ENCODE data around the gene MICAL2.
A peak's percentile ranks its signal among the peaks of the same experiment; 100 is the strongest.

MICAL2 gene

DNA sequence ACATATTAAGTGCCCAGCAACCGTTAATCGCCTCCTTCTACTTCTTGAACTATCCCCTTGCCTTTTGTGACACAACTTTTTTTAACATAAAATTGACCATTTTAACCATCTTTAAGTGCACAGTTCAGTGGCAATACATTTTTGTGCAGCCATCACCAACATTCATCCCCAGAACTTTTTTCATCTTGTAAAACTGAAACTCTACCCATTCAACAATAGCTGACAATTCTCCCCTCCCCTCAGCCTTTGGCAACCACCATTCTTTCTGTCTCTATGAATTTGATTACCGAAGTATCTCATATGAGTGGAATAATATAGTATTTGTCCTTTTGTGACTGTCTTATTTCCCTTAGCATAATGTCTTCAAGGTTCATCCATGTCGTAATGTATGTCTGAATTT is 66.0 kb downstream of the MICAL2 start:
- no peak for DNase-seq

DNA sequence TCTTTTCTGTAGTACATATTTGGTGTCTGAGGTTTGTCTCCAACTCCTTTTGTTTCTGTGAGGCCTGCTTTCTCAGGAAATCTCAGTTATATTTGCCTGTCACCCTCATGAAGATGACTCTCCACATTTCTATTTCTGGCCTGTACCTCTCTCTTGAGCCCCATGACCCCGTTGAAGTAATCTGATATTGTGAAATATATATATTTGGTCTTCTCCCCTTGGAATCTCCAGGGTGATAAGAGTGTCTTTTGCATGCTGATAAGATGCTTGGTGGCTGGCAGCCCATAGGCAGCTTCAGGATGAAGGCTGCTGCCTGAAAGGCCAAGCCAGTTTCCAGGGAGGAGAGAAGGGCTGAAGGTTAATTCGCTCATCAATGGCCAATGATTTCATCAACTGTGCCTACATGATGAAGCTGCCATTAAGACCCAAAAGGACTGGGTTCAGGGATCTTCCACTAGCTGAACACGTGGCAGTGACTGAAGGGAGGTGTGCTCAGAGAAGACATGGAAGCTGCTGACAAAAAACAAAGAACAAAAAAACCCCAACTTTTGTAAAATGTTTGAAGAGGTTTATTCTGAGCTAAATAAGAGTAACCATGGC is 67.4 kb downstream of the MICAL2 start:
- DNase-seq: no peak

DNA sequence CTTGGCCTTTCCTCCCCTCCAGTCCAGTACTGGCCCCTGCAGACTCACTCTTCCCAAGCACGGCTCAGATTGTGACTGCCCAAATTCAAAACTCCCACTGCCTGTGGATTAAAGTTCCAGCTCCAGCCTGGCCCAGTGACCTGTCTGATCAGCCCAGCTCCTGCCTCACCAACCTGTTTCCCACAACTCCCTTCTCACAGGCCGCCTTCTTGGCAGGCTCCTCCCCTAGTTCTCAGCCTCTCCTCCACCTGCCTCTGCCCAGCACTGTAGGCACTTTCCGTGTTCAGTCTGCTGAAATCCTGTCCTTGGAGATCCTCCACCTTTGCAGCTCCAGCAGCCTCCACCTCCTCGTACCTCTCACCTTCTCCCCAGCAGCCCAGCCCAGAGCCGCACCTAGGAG is 68.6 kb downstream of the MICAL2 start:
- no peak for DNase-seq

DNA sequence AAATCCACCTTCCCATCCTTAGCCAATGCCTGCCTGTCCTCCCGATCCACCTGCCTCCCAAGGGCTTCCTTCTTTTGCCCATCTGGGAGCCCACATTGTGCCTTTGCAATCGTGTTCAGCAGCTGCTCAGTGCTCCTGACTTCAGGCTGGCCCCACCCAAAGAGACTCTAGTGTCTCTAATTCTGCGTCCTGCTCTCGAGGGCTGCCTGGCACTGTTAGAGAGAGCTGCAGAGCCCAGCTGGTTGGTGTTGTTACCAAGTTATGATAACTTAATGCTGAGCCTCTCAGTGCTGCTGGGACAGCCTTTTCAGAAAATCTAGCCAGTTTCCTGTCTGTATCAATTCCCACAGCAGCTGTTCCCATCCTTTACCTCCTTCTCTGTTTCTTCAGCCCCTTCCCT is 69.1 kb downstream of the MICAL2 start:
- DNase-seq: no peak

DNA sequence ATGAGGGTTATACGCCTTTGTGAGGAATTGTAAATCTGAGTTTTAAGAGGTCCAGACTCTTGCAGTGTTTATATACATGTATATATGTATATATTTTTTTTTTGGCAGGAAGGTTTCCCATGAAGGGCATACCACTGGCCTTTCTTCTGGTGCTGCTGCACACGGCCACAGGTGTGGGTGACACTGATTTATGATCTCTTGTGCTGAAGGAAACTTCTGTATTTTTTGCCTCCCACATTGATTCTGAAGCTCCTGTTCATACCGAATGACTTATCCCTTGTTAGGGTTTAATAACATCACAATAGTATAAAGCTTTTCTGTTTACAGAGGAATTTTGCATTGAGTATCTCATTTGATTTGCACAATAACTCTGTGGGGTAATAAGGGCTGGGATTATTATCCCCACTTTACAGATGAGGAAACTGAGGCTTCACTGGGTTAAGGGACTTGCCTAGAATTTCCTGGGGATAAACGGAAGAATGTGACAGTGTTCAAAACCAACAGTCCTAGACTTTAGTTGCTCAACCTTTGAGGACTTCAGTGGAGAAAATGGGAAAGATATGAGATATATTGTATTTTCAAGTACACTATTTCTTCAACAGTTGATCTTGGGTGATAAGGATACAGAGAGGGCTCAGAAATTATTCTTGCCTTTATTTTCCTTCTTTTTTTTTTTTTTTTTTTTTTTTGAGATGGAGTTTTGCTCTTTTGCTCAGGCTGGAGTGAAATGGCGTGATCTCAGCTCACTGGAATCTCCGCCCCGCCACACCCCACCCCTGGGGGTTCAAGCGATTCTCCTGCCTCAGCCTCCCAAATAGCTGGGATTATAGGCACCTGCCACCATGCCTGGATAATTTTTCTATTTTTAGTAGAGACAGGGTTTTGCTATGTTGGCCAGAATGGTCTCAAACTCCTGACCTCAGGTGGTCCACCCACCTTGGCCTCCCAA is 70.1 kb downstream of the MICAL2 start:
- no peak for DNase-seq

DNA sequence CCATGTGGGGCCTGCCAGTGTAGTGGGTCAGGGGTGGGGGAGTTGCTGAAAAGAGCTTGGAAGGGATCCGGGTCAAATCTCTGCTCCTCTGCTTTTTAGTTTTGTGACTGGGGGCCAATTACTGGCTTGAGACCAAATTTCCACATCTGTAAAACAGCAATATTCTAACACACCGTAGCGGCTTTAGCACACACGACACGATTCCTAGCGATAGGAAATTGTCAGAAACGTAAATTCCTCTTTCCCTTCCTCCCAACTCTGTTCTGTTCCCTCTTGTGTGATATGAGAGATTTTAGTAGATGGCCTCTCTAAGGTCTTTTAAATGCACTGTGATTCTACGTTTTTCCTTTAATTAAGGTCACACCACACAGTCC is 71.9 kb downstream of the MICAL2 start:
- DNase-seq: no peak

DNA sequence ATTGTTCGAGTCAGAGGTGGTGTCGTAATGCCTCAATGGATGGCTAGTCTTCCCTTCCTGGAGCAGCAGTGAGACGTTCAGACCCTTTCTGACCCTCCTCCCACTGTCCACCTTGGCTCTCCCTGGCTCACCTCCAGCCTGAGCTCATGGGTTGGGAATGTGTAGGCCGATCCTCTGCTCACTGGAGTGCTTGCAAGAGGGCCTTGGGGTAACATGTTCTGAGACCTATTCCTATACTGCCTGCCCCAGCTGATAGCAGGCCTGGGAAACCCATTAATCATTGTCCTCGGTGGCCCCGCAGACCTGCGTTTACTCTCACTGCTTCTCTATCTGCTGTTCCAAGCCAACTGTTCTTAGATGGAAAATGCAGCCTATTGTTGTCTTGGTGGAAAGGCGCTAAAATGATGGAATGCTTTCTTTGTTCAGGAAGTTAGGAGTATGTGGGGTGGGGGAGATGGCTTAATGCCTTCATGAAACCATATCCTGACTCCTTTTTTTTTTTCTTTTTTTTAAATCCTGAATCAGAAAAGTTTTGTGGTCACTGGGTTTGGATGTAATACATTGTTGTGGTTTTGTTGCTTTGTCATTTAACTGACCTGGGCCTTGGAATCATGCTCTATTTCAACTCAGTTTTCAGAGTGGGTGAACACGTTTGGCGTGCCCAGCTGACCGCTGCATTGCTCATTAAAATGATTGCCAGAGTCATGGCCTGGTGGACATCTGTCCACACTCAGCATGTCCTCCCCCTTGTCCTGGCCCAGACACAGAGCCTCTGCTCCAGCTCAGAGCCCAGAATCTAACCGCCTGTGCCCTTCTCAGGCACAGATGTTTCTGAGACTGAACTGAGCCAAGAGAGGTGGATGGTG is 72.5 kb downstream of the MICAL2 start:
- no peak for DNase-seq

DNA sequence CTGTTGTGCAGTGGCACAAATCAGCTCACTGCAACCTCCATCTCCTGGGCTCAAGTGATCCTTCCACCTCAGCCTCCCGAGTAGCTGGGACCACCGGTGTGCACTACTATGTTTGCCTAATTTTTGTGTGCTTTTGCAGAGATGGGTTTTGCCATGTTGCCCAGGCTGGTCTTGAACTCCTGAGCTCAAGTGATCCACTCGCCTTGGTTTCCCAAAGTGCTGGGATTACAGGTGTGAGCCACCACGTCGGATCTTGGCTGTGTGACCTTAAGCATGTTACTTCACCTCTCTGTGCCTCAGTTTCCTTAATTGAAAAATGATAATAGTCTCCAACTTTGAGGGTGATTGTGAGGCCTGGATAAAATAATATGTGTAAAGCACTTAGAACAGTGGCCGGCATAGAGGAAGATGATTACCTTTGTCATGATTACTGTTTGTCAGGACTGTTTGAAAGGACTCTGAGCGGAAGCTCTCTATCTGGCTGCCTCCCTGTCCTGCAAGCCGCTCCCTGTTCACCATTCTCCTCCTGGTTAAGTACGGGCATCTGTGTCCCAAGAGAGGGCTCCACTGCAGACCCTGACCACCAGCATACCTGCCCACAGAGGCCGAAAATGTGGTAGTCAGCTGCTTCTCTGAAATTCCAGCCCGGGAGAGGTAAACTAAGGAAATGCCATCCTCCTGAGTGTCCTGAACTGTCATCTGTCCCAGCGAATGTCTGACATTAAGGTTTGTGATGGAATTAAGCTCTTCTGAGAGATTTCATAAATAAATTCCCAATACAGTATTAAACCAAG is 73.6 kb downstream of the MICAL2 start:
- DNase-seq: no peak

DNA sequence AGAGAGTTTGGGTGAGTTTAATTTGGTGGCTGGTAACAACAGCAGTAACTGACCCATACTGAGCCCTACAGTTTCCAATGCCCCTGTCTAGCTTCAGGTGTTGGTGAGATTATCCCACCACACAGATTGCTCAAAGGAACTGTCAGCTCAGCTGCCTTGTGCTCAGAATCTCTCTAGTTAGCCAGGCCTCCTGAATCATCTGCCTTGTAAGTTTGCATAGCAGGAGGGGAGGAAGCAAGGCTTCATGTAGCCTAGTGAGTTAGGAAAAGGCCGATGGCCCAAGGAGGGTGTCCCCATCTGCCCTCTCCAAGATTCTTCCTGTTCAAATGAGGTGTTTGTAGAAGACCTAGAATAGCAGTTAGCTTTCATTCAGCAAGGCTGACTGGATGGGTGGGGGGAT is 74.3 kb downstream of the MICAL2 start:
- DNase-seq: no peak

DNA sequence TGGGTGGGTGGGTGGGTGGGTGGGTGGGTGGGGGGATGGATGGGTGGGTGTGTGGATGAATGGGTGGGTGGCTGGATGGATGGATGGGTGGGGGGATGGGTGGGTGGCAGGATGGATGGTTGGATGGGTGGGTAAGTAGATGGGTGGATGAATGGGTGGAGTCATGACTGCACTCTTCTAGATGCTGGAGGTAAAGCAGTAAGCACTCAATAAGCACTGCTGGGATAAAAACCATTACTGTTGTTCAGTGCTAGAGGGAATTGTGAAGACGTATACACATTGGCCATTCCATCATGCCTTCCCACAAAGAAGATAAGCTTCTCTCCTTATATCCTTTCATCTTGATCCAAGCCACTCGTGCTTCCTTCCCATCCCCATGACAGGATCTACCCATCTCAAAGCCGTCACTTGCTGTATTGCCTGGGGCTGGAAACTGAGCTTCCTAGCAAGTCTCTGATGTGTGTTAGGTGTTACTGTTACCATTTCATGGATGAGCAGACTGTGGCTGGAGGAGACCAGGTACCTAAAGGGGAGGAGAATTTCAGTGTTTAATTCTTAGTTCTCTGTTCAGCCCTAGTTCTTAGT is 74.8 kb downstream of the MICAL2 start:
- DNase-seq: no peak

DNA sequence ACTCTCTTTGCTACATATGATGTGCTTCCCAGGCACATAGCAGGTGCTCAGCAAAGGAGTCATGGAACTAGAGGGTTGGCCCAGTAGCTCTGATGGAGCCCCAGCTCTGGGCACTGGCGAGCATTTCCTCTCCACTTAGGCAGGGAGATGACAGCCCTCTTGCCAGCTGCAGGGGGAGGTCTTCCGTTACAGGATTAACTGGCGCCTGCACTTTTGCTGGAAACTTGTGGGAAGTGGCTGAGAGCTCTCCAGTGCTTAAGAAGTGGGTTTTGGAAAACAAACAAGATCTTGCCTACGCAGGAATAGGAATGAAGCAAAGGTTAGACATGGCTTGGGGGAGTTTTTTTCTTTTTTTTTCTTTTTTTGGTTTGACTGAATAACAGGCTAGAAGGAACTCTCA is 75.5 kb downstream of the MICAL2 start:
- DNase-seq: no peak

DNA sequence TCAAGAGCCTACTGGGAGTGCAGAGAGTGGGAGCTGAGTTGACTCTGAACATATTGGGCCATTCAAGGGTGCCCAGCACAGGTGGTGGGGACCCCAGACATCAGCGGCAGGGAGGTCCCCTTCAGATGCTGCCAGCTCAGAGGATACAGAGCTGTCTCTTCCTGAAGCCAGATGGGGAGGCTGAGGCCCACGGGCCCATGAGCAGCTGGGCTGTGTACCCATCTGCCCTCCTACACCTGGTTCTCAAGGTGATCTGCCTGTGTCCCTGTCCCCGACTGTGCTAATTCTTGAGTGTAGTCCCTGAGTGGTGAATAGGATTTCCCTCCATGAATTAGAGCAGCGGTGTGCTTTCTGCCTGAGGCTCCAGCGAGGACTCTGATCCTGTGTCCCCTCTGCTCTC is 76.3 kb downstream of the MICAL2 start:
- no peak for DNase-seq

DNA sequence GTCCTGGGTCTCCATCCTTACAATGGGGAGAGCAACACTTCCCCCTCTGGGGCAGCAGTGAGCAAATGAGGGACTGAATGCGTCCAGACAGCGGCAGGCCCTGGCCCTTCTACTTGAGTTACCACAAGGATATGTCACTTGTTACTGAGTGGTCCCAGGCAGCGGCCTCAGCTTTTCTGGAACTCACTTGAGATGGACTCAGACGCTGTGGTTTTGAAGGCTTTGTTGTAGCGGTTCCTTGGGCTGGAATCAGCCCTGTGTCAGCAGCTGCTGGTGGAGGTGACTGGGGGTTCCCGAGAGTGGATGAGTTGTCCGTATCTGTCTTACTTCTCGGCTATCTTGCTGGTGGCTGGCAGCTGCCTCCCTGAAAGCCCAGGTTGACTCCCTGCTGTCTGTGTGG is 77.0 kb downstream of the MICAL2 start:
- DNase-seq: peak; percentile 27

DNA sequence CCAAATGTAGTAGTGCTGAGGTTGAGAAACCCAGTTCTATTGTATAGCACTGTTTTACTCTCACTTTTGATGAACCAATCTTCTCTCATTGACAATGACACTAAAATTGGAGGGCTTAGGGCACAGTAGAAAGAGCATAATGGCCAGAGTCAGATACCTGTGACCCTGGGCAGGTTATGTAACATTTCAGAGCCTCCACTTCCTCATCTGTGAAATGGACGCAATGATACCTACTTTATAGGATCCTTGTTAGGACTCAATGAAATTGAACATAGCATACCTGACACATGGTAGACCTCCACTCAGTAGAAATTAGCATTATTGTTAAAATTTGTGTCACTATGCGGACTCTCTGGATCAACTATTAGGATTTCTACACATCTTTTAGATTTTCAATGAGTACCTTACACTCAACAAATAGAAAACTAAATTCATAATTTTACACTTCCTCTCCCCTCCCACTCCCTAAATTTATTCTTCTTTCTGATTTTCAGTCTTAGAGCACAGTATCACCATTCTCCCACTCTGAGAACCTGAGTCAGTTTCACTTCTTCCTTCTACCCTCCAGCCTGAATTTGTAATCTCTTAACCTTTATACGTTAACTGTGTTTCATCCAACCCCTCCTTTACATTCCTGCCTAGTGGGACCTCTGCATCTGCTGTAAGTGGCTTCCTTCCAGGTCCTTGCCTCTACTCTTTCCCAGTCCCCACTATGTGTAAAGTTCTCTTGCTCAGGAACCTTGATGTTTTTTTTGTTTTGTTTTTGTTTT is 78.3 kb downstream of the MICAL2 start:
- no peak for DNase-seq

DNA sequence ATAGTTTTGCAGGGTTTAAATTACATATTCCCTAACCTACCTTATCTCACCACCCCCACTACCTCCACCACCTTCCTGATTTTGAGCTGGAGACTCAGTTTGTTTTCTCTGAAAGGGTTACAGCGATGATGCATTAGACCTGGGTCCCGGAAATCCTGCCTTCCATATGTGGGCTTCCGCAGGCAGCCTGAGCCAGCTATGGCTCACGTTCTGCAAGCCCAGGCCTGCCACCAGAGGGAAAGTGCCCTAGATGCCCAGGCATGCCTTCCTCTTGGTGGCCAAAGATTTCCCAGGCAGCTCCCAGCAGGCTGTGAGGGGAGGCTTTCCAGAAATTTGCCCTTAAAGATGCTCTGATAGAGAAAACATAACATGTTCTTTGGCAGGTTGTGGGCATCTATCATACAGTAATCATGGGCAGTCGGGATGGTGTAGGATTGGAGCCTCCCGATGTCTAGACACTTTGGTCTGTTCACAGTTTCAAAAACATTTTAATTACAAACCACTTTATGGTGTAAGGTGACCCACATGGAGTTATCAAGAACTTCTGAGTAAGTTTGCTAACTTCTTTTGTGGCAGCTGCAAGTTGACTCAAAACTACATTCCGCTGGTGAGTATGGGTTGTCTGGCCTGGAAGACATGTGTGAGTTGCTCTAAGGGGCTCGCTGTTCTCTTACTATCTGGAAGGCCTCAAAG is 79.3 kb downstream of the MICAL2 start:
- no peak for DNase-seq

DNA sequence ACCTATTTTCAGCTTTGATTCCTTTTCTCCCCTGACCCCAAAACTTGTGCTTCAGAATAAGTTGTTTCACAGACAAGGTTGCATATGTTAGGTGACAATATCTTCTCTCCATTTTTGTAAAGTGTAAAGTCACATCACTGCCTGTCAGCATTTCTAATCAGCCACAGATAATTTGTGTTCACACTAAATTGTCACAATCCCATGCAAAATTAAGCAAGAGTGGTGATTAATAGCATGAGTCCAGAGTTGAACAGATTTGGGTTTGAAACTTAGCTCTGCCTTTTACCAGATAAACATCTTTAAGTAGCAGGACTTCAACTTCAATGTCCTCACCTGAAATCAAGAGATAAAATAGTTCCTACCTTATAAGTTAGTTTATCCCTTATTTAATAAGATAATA is 80.1 kb downstream of the MICAL2 start:
- DNase-seq: no peak

DNA sequence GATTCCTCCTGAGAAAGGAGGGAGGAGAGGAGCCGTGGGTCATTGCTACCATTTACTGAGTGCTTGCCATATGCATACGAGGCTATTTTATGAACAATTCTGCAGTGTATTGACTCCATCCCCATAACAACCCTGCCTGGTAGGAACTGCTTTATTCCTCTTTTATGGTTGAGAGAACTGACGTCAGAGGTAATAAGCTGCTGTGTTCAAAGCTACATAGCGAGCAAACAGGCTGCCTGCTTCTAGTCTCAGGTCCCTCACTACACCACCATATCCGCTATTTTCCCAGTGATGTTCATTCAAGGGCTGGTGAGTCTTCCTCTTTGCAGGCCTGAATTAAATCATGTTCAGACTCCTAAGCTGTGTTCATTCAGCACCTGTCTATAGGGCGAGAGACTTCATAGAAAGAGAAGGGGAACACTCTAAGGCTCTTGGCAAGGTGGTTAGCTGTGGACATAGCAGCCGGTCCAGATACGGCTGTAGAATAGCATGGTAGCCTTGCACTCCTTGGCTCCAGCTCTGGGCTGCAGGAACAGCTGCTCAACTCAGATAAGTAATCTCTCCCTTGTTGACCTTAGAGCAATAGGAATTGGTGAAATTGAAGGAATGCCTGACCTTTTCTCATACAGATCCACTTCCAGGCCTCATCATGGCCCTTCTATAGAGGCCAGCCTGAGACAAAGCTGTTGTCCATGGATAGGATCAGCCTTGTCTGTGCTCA is 82.6 kb downstream of the MICAL2 start:
- DNase-seq: no peak

DNA sequence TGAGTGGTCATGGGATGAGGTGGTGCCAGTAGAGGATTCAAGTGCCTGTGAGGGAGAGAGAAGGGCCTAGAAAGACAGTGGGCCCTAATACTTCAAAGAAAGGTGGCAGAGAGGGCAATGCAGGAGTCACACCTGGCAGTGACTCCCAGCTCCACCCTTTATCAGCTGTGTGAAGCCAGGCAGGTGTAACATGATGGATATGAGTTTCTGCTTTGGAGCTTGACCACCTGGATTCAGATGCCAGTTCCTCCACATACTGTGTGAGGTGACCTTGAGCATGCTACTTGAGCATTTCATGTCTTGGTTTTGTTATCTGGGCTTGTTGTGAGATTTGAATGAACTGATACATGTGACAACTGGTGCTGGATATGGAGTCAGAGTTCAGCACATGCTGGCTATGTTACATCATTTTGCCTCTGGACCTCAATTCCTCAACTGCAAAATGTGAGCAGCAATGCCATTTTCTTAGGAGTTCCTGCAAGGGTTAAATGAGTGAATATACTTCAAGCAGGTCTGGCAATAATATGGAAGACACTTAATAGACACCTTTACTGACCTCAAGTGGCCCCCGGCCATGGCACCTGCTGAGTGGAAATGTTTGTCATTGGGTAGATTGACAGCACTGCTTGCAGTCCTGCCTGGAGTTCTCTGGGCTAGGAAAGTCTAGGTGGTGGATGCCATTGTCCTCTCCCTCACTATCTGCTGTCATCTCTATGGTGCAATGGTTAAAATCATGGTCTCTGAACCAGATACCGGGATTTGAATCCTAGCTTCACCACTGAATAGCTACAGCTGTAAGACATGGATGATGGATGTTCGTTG is 83.3 kb downstream of the MICAL2 start:
- no peak for DNase-seq

DNA sequence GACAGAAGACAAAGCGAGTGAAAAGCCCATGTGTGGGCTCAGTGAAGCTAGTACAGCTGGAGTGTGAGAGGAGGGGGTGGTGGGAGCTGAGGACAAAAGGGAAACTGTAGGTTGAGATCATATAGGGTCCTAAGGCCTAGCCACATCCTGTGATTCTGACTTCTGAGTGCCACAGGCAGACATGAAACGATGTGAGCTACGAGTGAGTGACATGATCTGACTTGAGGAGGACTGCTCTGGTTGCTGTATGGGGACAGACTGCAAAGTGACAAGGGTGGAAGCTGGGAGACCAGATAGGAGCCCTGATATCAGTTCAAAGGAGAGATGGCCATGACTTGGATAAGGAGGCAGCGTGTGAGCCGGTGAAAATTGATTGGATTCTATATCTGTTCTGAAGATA is 85.4 kb downstream of the MICAL2 start:
- DNase-seq: peak; percentile 31

Measured in stimulated activated CD4-positive, alpha-beta T cell treated with anti-CD3 and anti-CD28 coated beads, Interleukin-4, amount 100 ng/mL, for 1 hour (primary cell).